Measurements from ENCODE around the gene SH2D5. TPM values are rescaled to one million over a fixed set of nuclear protein-coding genes. Genes with fewer than 3 reads are reported as not detected.

The SH2D5 gene
- total RNA-seq, 1 experiment from 2014 or later, result 10.4 TPM

DNA sequence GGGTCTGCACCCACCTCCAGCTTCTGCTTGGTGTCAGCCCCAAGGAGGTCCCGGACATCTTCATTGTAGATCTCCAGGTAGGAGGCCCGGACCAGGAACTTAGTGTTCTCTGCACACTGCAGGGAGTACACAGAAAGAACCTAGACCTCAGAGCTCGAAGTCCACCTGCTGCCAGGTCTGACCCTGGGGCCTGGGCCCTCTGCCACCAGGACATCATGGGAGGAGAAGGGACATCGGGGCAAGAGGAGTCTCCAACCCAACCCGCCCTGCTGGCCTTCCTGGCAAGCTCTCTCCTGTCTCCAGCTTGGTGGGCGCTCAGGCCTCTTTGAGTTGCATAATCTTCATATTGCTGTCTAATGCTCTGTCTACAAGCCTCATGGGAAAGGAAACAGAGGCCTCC lies 19.1 kb downstream of the SH2D5 start:
- H3K4me3 ChIP-seq (replicated peaks in 1 of 2; ENCODE audit: low read depth in 1 of 2, low read length in 2 of 2), result no peak overlapping the region
- H3K36me3 ChIP-seq (ENCODE audit: control insufficient read depth in 1 of 2, insufficient read depth in 2 of 2, low read length in 2 of 2), result no peaks in the 10 kb centered on the region
- intact Hi-C loops (cut with micrococcal nuclease), result no loop called here
- H3K9ac ChIP-seq (ENCODE audit: low read length), result no peak overlapping the region
- H3K9me2 ChIP-seq (ENCODE audit: insufficient read depth), result no peaks in the 10 kb centered on the region
- H2AFZ ChIP-seq (ENCODE audit: low read depth, low read length, poor library complexity, severe bottlenecking), result no peak overlapping the region
- RAD21 ChIA-PET (ENCODE audit: low non-redundant PET in 1 of 2, low total read pairs in 2 of 2, uncharacterized antibody in 2 of 2, unreplicated experiment in 2 of 2), result interaction anchor here in 1 of 2 experiments (0.7 kb wide), 1 partner anchor 278 kb away, joined by 3 read pairs; no protein-coding TSS in a partner anchor
- H4K20me1 ChIP-seq (ENCODE audit: insufficient read depth), result no peaks in the 10 kb centered on the region
- TF ChIP-seq, protein P1, sequence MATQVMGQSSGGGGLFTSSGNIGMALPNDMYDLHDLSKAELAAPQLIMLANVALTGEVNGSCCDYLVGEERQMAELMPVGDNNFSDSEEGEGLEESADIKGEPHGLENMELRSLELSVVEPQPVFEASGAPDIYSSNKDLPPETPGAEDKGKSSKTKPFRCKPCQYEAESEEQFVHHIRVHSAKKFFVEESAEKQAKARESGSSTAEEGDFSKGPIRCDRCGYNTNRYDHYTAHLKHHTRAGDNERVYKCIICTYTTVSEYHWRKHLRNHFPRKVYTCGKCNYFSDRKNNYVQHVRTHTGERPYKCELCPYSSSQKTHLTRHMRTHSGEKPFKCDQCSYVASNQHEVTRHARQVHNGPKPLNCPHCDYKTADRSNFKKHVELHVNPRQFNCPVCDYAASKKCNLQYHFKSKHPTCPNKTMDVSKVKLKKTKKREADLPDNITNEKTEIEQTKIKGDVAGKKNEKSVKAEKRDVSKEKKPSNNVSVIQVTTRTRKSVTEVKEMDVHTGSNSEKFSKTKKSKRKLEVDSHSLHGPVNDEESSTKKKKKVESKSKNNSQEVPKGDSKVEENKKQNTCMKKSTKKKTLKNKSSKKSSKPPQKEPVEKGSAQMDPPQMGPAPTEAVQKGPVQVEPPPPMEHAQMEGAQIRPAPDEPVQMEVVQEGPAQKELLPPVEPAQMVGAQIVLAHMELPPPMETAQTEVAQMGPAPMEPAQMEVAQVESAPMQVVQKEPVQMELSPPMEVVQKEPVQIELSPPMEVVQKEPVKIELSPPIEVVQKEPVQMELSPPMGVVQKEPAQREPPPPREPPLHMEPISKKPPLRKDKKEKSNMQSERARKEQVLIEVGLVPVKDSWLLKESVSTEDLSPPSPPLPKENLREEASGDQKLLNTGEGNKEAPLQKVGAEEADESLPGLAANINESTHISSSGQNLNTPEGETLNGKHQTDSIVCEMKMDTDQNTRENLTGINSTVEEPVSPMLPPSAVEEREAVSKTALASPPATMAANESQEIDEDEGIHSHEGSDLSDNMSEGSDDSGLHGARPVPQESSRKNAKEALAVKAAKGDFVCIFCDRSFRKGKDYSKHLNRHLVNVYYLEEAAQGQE (IDR thresholded peaks at IDR 0.05; ENCODE audit: low read depth), result no peak
- TF ChIP-seq, protein P2, sequence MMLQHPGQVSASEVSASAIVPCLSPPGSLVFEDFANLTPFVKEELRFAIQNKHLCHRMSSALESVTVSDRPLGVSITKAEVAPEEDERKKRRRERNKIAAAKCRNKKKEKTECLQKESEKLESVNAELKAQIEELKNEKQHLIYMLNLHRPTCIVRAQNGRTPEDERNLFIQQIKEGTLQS (IDR thresholded peaks at IDR 0.05), result no peak
- no peak for TF ChIP-seq EZH2phosphoT487 (IDR thresholded peaks at IDR 0.05; ENCODE audit: borderline replicate concordance)
- TF ChIP-seq ZNF274 (IDR thresholded peaks at IDR 0.05; ENCODE audit: low read depth, low read length), result no peak
- TF ChIP-seq, protein P3, sequence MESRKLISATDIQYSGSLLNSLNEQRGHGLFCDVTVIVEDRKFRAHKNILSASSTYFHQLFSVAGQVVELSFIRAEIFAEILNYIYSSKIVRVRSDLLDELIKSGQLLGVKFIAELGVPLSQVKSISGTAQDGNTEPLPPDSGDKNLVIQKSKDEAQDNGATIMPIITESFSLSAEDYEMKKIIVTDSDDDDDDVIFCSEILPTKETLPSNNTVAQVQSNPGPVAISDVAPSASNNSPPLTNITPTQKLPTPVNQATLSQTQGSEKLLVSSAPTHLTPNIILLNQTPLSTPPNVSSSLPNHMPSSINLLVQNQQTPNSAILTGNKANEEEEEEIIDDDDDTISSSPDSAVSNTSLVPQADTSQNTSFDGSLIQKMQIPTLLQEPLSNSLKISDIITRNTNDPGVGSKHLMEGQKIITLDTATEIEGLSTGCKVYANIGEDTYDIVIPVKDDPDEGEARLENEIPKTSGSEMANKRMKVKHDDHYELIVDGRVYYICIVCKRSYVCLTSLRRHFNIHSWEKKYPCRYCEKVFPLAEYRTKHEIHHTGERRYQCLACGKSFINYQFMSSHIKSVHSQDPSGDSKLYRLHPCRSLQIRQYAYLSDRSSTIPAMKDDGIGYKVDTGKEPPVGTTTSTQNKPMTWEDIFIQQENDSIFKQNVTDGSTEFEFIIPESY (IDR thresholded peaks at IDR 0.05; ENCODE audit: extremely low read depth, insufficient replicate concordance, low read length), result no peak
- TF ChIP-seq CBX3 (IDR thresholded peaks at IDR 0.05; ENCODE audit: low read depth), result no peak
- TF ChIP-seq FOSL1 (IDR thresholded peaks at IDR 0.05; ENCODE audit: low read depth), result no peak
- TF ChIP-seq, protein P4, sequence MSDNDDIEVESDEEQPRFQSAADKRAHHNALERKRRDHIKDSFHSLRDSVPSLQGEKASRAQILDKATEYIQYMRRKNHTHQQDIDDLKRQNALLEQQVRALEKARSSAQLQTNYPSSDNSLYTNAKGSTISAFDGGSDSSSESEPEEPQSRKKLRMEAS (IDR thresholded peaks at IDR 0.05), result no peak
- TF ChIP-seq CEBPB (IDR thresholded peaks at IDR 0.05; ENCODE audit: low read depth), result no peak
- TF ChIP-seq, protein P5, sequence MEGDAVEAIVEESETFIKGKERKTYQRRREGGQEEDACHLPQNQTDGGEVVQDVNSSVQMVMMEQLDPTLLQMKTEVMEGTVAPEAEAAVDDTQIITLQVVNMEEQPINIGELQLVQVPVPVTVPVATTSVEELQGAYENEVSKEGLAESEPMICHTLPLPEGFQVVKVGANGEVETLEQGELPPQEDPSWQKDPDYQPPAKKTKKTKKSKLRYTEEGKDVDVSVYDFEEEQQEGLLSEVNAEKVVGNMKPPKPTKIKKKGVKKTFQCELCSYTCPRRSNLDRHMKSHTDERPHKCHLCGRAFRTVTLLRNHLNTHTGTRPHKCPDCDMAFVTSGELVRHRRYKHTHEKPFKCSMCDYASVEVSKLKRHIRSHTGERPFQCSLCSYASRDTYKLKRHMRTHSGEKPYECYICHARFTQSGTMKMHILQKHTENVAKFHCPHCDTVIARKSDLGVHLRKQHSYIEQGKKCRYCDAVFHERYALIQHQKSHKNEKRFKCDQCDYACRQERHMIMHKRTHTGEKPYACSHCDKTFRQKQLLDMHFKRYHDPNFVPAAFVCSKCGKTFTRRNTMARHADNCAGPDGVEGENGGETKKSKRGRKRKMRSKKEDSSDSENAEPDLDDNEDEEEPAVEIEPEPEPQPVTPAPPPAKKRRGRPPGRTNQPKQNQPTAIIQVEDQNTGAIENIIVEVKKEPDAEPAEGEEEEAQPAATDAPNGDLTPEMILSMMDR (IDR thresholded peaks at IDR 0.05 in 2 of 3, conservative IDR thresholded peaks at IDR 0.05 in 1 of 3; ENCODE audit: borderline replicate concordance in 1 of 3, insufficient read depth in 1 of 3, low read depth in 2 of 3, low read length in 2 of 3), result no peak
- no peak for TF ChIP-seq SP1 (IDR thresholded peaks at IDR 0.05; ENCODE audit: low read depth)
- TF ChIP-seq SRF (IDR thresholded peaks at IDR 0.05; ENCODE audit: low read depth), result no peak
- H3K9me3 ChIP-seq (ENCODE audit: control insufficient read depth in 1 of 2, insufficient read depth in 1 of 2, low read depth in 1 of 2, low read length in 2 of 2), result no peaks in the 10 kb centered on the region
- DNase-seq (ENCODE audit: low read depth, low spot score) (no peak), ATAC-seq (no peak)
- no peaks in the 10 kb centered on the region for H3K27me3 ChIP-seq (ENCODE audit: insufficient read depth, low read length)
- peaks cover 2 to 10% of the 10 kb centered on the region in 2 experiments; a peak in 3 of 4 replicates for H3K4me1 ChIP-seq (ENCODE audit: control insufficient read depth in 1 of 2, insufficient read depth in 2 of 2, low read length in 2 of 2)
- no TSS peak for BruUV-seq (replicated peaks)
- no peak overlapping the region for H3K27ac ChIP-seq (ENCODE audit: low read depth, low read length)
- no peaks in the 10 kb centered on the region for H3K79me2 ChIP-seq (ENCODE audit: insufficient read depth, low read length)
- H3K4me2 ChIP-seq (ENCODE audit: low read length), result no peak overlapping the region
- CTCF ChIA-PET, result no interaction called here
- POLR2A ChIA-PET, result interaction anchor here (0.8 kb wide), 1 partner anchor 17 kb away, joined by 3 read pairs; no protein-coding TSS in a partner anchor
